ENCODE results near the gene NLK.
"Not testable (repeated sequence)": the region's sequence is repeated elsewhere in the genome, so short reads cannot be mapped to it uniquely, and the experiment has no call there.

NLK gene

GRCh38 chr17:28077140-28077539, 34.7 kb downstream of the NLK start:
- not testable (repeated sequence) for H3K36me3 ChIP-seq (ENCODE audit: insufficient read depth, low read length)

GRCh38 chr17:28078341-28079229, 36.1 kb downstream of the NLK start:
- H3K4me3 ChIP-seq (ENCODE audit: low read length) = no peak overlapping the region
- H3K27me3 ChIP-seq (ENCODE audit: control insufficient read depth, insufficient read depth, low read length) = no peaks in the 10 kb centered on the region
- H3K4me2 ChIP-seq (ENCODE audit: low read length) = no peak overlapping the region
- H3K4me1 ChIP-seq (ENCODE audit: control insufficient read depth, insufficient read depth, low read length) = no peaks in the 10 kb centered on the region
- no peaks in the 10 kb centered on the region for H3K36me3 ChIP-seq (ENCODE audit: insufficient read depth, low read length)
- no peak overlapping the region for H3K9ac ChIP-seq (ENCODE audit: low read depth, low read length)
- no peaks in the 10 kb centered on the region for H3K9me3 ChIP-seq (replicated peaks; ENCODE audit: low read length)

More at GRCh38 chr17:28077140-28077539, 34.7 kb downstream of the NLK start:
- not testable (repeated sequence) for H3K4me1 ChIP-seq (ENCODE audit: control insufficient read depth, insufficient read depth, low read length); H3K4me3 ChIP-seq (ENCODE audit: low read length); H3K4me2 ChIP-seq (ENCODE audit: low read length); H3K27me3 ChIP-seq (ENCODE audit: control insufficient read depth, insufficient read depth, low read length); H3K9ac ChIP-seq (ENCODE audit: low read depth, low read length); H3K9me3 ChIP-seq (replicated peaks; ENCODE audit: low read length)

- Histone ChIP-seq H3K4me2 (ENCODE audit: low read length) (no peak overlapping the region), H3K9ac (ENCODE audit: low read depth, low read length) (no peak overlapping the region), H3K4me1 (ENCODE audit: control insufficient read depth, insufficient read depth, low read length) (no peaks in the 10 kb centered on the region), H3K9me3 (replicated peaks; ENCODE audit: low read length) (no peaks in the 10 kb centered on the region), H3K4me3 (ENCODE audit: low read length) (no peak overlapping the region), H3K27me3 (ENCODE audit: control insufficient read depth, insufficient read depth, low read length) (no peaks in the 10 kb centered on the region), H3K36me3 (ENCODE audit: insufficient read depth, low read length) (no peaks in the 10 kb centered on the region)
Measured at GRCh38 chr17:28081467-28081866, 39.0 kb downstream of the NLK start.

GRCh38 chr17:28085766-28086165, 43.3 kb downstream of the NLK start:
- H3K9me3 ChIP-seq (replicated peaks; ENCODE audit: low read length) = no peaks in the 10 kb centered on the region
- no peak overlapping the region for H3K4me2 ChIP-seq (ENCODE audit: low read length)
- no peak overlapping the region for H3K9ac ChIP-seq (ENCODE audit: low read depth, low read length)
- no peaks in the 10 kb centered on the region for H3K36me3 ChIP-seq (ENCODE audit: insufficient read depth, low read length)
- H3K4me1 ChIP-seq (ENCODE audit: control insufficient read depth, insufficient read depth, low read length) = no peaks in the 10 kb centered on the region
- no peak overlapping the region for H3K4me3 ChIP-seq (ENCODE audit: low read length)
- no peaks in the 10 kb centered on the region for H3K27me3 ChIP-seq (ENCODE audit: control insufficient read depth, insufficient read depth, low read length)

- no peaks in the 10 kb centered on the region for H3K9me3 ChIP-seq (replicated peaks; ENCODE audit: low read length)
- H3K36me3 ChIP-seq (ENCODE audit: insufficient read depth, low read length) = no peaks in the 10 kb centered on the region
- H3K9ac ChIP-seq (ENCODE audit: low read depth, low read length) = no peak overlapping the region
- H3K4me2 ChIP-seq (ENCODE audit: low read length) = no peak overlapping the region
- H3K4me1 ChIP-seq (ENCODE audit: control insufficient read depth, insufficient read depth, low read length) = no peaks in the 10 kb centered on the region
- H3K4me3 ChIP-seq (ENCODE audit: low read length) = no peak overlapping the region
- H3K27me3 ChIP-seq (ENCODE audit: control insufficient read depth, insufficient read depth, low read length) = no peaks in the 10 kb centered on the region
Measured at GRCh38 chr17:28086519-28086918, 44.0 kb downstream of the NLK start.

- Histone ChIP-seq H3K4me2 (ENCODE audit: low read length) (no peak overlapping the region), H3K4me1 (ENCODE audit: control insufficient read depth, insufficient read depth, low read length) (no peaks in the 10 kb centered on the region)
Measured at GRCh38 chr17:28087743-28088142, 45.3 kb downstream of the NLK start.

GRCh38 chr17:28090551-28090950, 48.1 kb downstream of the NLK start:
- H3K9ac ChIP-seq (ENCODE audit: low read depth, low read length) = no peak overlapping the region
- no peaks in the 10 kb centered on the region for H3K9me3 ChIP-seq (replicated peaks; ENCODE audit: low read length)
- H3K36me3 ChIP-seq (ENCODE audit: insufficient read depth, low read length) = no peaks in the 10 kb centered on the region
- no peaks in the 10 kb centered on the region for H3K27me3 ChIP-seq (ENCODE audit: control insufficient read depth, insufficient read depth, low read length)
- no peaks in the 10 kb centered on the region for H3K4me1 ChIP-seq (ENCODE audit: control insufficient read depth, insufficient read depth, low read length)
- H3K4me2 ChIP-seq (ENCODE audit: low read length) = no peak overlapping the region
- no peak overlapping the region for H3K4me3 ChIP-seq (ENCODE audit: low read length)

More at GRCh38 chr17:28087743-28088142, 45.3 kb downstream of the NLK start:
- H3K4me3 ChIP-seq (ENCODE audit: low read length) = no peak overlapping the region
- H3K9me3 ChIP-seq (replicated peaks; ENCODE audit: low read length) = no peaks in the 10 kb centered on the region
- H3K9ac ChIP-seq (ENCODE audit: low read depth, low read length) = no peak overlapping the region
- no peaks in the 10 kb centered on the region for H3K27me3 ChIP-seq (ENCODE audit: control insufficient read depth, insufficient read depth, low read length)
- no peaks in the 10 kb centered on the region for H3K36me3 ChIP-seq (ENCODE audit: insufficient read depth, low read length)

- Histone ChIP-seq H3K9me3 (replicated peaks; ENCODE audit: low read length) (no peaks in the 10 kb centered on the region), H3K4me1 (ENCODE audit: control insufficient read depth, insufficient read depth, low read length) (no peaks in the 10 kb centered on the region), H3K9ac (ENCODE audit: low read depth, low read length) (no peak overlapping the region), H3K4me3 (ENCODE audit: low read length) (no peak overlapping the region), H3K36me3 (ENCODE audit: insufficient read depth, low read length) (no peaks in the 10 kb centered on the region), H3K27me3 (ENCODE audit: control insufficient read depth, insufficient read depth, low read length) (no peaks in the 10 kb centered on the region), H3K4me2 (ENCODE audit: low read length) (no peak overlapping the region)
Measured at GRCh38 chr17:28092088-28092487, 49.6 kb downstream of the NLK start.

- Histone ChIP-seq H3K27me3 (ENCODE audit: control insufficient read depth, insufficient read depth, low read length) (no peaks in the 10 kb centered on the region), H3K4me2 (ENCODE audit: low read length) (no peak overlapping the region), H3K9ac (ENCODE audit: low read depth, low read length) (no peak overlapping the region), H3K4me1 (ENCODE audit: control insufficient read depth, insufficient read depth, low read length) (no peaks in the 10 kb centered on the region), H3K36me3 (ENCODE audit: insufficient read depth, low read length) (no peaks in the 10 kb centered on the region), H3K4me3 (ENCODE audit: low read length) (no peak overlapping the region), H3K9me3 (replicated peaks; ENCODE audit: low read length) (no peaks in the 10 kb centered on the region)
Measured at GRCh38 chr17:28093999-28094716, 51.7 kb downstream of the NLK start.

GRCh38 chr17:28096756-28097155, 54.3 kb downstream of the NLK start:
- H3K36me3 ChIP-seq (ENCODE audit: insufficient read depth, low read length) = no peaks in the 10 kb centered on the region
- no peaks in the 10 kb centered on the region for H3K4me1 ChIP-seq (ENCODE audit: control insufficient read depth, insufficient read depth, low read length)
- no peaks in the 10 kb centered on the region for H3K27me3 ChIP-seq (ENCODE audit: control insufficient read depth, insufficient read depth, low read length)
- no peak overlapping the region for H3K4me2 ChIP-seq (ENCODE audit: low read length)
- no peaks in the 10 kb centered on the region for H3K9me3 ChIP-seq (replicated peaks; ENCODE audit: low read length)
- no peak overlapping the region for H3K9ac ChIP-seq (ENCODE audit: low read depth, low read length)
- H3K4me3 ChIP-seq (ENCODE audit: low read length) = no peak overlapping the region

GRCh38 chr17:28097254-28097653, 54.8 kb downstream of the NLK start:
- no peaks in the 10 kb centered on the region for H3K9me3 ChIP-seq (replicated peaks; ENCODE audit: low read length)
- H3K9ac ChIP-seq (ENCODE audit: low read depth, low read length) = no peak overlapping the region

More at GRCh38 chr17:28097254-28097653, 54.8 kb downstream of the NLK start:
- Histone ChIP-seq H3K27me3 (ENCODE audit: control insufficient read depth, insufficient read depth, low read length) (no peaks in the 10 kb centered on the region), H3K4me3 (ENCODE audit: low read length) (no peak overlapping the region), H3K36me3 (ENCODE audit: insufficient read depth, low read length) (no peaks in the 10 kb centered on the region), H3K4me1 (ENCODE audit: control insufficient read depth, insufficient read depth, low read length) (no peaks in the 10 kb centered on the region), H3K4me2 (ENCODE audit: low read length) (no peak overlapping the region)

Data from skeletal muscle satellite cell (primary cell).